CD4-positive, alpha-beta T cell treated with Interleukin-6 for 4 hours (primary cell): ENCODE measurements around the gene TNFSF11.
"Not testable (repeated sequence)": the region's sequence is repeated elsewhere in the genome, so short reads cannot be mapped to it uniquely, and the experiment has no call there.

Experiments
- DNase-seq: peaks from one replicate; pipeline ENCODE4 v3.0.0-alpha.2; 2020; ENCODE audit warnings: mixed read lengths

Gene TNFSF11, protein sequence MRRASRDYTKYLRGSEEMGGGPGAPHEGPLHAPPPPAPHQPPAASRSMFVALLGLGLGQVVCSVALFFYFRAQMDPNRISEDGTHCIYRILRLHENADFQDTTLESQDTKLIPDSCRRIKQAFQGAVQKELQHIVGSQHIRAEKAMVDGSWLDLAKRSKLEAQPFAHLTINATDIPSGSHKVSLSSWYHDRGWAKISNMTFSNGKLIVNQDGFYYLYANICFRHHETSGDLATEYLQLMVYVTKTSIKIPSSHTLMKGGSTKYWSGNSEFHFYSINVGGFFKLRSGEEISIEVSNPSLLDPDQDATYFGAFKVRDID

DNA sequence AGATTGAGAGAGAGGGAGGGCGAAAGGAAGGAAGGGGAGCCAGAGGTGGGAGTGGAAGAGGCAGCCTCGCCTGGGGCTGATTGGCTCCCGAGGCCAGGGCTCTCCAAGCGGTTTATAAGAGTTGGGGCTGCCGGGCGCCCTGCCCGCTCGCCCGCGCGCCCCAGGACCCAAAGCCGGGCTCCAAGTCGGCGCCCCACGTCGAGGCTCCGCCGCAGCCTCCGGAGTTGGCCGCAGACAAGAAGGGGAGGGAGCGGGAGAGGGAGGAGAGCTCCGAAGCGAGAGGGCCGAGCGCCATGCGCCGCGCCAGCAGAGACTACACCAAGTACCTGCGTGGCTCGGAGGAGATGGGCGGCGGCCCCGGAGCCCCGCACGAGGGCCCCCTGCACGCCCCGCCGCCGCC lies at the start of gene TNFSF11:
Gene TNFSF11 (plus strand): TSS at position 142 of the 400 bp plus-strand sequence. CDS start 152 bp downstream, at position 294.
- DNase-seq: peak; percentile 6

DNA sequence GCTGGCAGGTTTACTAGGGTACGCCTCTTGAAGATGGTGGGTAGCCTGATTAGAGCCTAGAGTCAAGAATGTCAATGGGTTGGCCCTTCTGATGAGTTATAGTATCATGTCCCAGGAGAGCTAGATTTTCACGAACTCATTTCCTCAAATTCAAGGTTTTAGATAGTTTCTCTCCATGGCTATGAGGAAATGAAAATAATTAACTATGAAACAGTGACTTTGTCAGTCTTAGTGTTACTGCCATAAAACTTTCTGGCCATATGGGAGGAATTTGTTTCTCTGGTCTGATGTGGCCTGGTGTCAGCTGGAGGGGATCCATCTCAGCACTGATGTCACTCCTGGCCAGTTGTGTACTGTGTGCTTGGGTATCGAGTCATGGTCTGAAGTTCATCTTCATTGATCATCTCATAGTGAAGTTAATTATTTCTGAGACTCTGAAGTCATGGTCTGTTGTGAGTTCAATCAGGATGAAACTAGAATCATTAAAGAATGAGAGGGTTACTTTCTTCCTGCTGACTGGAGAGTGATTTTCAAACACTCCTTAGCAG lies 49.4 kb upstream of the TNFSF11 start:
- no peak for DNase-seq

DNA sequence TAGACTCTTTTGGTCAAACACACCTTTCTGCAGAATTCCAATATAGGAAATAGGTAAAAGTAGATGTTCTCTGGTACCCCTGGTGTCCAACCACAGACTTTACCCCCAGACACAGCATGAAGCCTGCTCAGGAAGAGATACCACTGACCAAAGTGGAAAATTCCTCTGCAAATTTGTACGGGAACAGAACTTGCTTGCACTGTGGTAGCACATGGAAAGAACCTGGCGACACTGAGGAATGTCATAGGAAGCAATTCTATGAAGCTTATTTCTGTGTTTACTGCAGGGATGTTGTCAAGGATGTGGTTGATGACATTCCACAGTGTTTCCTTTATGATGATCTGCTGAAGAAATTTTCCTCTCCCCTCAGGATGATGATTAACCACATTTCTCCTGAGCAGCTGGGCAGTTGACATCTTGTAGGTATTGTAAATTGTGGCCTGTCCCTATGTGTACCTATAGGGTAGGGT lies 48.9 kb upstream of the TNFSF11 start:
- DNase-seq: no peak

DNA sequence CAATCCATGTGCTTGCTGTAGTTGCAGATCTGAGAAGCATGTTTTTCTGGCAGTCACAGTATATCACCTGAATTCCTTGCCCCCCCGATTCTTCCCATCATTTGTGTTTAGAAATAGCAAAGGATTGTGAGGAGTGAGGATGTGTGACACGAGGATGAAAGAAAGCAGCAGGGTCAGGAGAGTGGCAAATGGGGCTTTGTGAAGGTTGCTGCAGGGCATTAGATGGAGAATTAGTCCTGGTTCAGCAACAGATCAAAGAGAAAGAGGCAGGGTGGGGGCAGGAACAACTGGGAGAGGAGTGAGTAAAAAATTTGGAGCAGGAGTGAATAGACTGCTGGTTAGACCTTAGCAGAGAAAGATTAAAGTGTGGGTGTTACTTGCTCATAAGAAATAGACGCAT lies 47.7 kb upstream of the TNFSF11 start:
- DNase-seq: no peak

DNA sequence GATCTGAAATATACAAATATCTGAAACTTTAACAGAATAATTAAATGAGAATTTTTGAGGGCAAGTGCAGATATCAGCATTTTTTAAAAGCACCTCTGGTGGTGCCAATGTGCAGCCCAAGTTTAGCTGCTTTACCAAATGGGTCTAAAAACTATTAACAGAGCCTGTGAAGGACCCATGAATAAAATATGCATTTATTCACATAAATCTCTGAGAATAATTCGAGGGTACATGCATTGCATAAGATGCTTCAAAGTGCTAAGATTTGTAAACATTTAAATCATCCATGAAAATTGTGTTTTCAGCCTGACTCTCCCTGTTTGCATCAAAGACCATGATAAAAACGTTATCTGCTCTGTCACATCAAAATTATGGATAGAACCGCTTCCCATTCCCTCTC lies 47.1 kb upstream of the TNFSF11 start:
- DNase-seq: no peak

DNA sequence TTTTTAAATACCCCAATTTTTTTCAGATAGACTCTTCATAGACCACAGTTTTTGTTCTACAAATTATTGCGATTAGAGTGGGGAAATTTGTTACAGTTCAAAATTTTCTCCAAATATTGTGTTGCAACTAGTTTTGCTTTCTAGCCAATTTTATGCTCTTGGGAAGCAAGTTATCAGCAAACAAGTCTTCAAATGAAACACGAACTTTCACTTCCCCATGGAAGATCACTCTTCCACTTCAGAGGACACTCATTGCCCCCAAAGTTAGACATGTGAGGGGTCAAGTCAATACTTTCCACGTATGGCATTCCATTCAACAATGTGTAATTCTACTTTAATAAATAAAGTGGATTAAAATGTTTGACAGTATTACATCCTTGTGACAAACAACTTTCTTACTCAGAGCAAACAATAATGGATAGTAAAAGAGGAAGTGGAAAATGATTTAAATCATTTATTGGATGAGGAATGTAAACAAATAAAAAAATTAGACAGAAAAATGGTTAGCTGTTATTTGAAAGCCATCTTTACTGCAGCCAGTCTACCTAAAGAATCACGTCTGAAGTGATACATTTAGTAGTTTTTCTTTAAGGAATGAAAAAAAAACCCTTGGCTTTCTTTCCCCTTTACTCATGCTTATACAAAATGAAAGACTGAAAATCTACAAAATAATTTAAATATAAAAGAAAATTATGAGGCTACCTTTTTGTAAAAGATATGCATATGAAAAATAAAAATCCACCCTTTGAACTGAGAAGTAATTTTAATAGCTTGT lies 41.2 kb upstream of the TNFSF11 start:
- DNase-seq: no peak

DNA sequence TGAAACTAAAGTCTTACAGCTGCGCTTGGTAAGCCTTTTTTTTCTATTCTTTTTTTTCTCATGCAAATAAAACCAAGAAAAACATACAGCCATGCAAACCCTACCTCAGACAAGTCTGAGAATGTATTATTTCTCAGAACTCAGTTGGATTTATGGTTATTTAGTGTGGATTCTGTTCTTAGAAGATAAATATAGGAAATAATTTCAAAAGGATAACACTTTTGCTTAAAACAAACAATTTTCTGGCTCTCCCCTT lies 40.7 kb upstream of the TNFSF11 start:
- no peak for DNase-seq

DNA sequence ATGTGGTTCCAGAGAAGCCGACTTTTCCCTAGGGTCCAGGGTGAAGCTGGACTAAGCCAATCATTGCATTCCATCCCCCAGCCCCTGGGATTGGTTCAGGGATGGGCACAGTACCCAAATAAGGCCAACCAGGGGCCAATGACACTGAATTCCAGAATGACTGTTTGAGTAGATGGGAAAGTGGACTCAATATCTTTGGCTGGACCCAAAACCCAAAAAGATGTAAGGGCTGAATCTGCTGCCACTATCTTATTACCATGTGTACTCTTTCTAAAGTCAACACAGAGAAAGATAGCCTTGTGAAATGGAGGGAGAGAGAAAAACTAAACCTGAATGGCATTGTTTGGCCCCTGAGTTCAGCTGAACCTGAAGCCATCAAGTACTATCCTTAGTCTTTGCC lies 39.2 kb upstream of the TNFSF11 start:
- no peak for DNase-seq

DNA sequence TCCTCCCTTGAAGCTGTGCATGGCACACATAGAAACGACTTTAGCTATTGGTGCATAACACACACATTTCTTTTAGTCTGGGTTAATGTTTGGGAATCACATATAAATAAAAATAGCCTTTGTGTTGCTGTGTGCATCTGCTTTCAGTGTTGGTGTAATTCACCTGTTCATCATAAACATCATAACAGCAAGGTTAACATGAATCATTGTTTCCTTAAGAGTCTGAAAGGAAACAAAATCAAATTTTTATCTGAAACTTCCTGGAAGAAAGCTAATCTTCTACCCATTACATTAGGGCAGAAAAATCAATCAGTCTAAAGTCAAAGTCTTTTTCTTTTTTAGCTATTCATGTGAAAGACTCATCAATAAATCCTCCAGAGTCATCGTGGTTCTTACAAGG lies 35.0 kb upstream of the TNFSF11 start:
- DNase-seq: no peak

DNA sequence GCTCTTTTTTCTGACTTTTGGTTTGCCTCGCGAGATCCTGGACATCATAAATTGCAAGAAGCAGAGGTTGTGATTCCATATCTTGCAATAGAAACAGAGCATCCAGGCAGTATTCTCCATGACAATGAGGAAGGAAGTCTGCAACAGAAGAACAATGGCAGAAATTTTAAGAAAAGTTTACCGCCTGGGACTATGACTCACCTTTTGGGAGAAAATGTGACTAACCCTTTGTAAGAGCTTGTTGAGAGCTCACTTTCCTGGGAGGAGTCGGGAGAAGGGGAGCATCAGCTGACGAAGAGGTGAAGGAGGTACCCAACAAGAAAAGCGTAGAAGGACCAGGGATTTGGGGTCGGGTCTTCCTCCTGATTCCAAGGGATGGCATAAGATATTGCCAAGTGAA lies 34.3 kb upstream of the TNFSF11 start:
- no peak for DNase-seq

DNA sequence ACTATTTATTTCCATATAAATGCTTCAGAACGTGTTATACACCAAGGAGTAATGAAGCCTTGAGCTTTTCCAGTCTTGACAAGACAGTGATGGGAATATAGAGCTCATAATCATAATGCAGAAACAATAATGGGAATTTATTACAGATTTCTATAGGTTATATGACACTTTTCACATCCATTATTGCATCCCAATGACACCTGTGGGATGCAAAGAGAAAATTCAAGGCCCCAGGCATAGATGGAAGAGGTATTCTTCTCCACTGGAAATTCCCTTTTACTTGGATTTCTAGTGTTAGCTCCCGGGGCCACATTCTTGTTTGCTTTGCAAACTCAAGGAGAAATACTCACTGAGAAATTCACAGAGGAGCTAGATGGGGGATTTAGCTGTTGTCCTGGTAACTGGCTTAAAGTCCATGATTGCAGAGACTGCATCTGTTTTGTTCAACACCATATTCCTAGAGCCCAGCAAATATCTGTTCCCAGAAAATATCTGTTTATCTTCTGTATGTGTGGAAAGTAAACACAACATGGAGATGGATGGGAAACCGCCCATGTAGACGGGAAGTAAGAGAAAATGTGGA lies 30.6 kb upstream of the TNFSF11 start:
- no peak for DNase-seq

DNA sequence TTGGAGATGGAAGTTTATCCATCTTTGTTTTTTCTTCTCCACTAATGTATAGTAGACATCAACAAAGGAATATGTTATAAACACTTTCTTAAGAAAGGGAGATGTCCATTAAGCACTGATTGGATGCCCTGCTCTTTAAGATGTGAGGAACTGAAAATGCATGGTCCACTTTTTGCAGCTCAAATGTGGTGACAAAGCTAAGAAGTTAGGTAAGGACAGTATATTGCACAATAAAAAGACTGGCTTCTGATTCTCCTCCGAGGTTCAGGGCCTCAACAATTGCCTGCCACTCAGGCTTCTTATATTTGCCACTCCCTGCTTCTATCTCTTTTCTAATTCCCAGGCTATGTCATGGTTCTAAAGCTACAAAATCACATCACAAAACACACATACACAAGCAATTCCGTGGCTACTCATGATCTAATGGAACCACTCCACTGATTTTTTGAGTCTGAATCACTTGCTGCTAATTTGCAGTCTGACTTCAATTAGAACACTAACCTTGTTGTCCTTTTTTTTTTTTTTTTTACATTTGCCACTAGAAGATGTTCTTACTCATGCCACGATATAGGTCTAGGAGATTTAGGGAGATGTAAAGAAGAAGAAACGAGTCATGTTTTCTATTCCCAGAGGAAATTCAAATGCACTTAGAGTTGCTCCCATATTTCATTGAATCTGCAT lies 29.6 kb upstream of the TNFSF11 start:
- DNase-seq: no peak

DNA sequence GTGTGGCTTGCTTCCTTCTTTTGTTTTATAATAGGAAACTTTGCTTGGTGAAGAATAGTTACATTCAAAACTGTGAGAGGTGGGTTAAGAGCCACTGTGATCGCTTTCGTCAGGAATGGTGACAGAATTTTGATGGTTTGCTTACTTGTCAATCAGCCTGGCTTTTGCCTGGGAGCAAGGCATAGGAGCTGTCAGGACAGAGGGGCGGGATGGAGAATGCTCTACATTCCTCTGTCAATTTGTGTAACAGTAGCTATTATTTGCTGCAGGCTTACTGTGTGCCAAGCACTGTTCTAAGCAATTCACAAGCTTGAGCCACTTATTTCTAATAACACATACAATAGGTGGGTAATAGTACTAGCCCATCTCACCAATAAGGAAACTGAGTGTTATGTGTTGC lies 28.1 kb upstream of the TNFSF11 start:
- DNase-seq: no peak

DNA sequence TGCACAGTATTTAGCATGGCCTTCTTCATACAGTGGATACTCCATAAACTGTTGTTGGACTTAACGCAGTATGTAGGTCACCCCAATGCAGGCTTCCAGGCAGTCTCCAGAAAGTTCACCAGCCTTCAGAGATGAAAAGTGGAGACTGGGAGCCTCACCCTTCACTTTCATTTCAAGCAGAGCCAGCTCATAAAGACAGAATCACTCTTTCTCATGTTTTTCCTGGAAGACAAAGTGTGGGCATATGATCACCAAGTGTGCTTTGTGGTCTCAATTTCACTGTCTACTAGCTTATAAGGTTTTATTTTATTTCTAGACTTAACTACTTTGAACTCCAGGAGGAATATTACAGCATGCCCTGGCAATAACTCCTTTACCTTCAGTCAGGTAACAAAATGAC lies 26.3 kb upstream of the TNFSF11 start:
- DNase-seq: no peak

DNA sequence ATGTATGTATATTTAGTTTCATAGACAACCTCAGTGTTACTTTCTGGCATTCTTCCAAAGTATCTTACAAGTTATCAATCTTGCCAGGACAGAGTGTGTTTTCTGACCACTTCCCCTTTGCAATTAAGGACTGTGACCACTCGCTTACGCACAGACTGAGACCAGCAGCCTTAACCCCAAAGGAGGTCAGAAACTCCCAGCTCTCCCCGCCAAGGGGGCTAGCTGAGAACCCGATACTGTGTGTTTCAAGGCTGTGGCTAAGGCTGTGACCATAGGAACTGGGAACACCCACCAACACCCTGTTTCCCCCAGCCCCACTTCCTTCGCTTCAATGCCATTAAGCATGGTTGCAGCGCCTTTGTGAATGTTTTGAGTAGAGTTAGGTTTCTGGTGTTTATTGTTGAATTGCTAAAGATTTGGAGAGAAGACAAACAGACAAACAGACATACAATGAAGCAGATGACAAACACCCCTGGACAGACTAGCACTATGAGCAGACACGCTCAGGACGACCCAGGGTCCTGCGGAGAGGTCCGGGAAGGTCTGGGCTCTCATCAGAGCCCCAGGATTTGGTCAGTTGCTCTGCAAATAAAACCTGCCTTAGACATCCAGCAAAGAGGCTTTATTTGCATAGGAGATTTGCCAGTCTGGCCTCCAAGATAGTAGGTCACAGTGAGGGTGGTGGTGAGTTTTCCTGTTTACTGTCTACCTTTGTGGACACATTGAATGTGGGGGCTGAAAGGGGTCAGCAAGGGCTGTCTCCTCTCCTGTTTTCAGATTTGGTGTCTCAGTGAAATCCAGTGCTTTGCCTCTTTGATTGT lies 25.0 kb upstream of the TNFSF11 start:
- no peak for DNase-seq

DNA sequence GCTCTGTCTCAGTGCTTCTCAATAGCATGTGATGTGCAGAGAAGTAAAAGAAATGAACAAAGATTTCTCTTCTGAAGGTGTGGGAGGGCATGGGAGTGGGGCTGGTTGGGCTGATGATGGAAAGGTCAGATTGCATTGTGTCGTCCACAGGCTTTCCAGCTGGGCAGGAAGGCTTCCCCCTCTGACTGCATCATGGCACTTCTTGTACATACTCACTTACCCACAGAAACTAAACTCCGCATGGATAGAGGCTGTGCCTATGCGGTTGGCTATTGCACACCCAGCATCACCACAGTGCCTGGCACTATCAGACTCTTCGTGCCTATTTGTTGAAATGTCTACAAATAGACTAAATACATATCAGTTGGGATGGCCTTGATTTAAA lies 24.4 kb upstream of the TNFSF11 start:
- no peak for DNase-seq

DNA sequence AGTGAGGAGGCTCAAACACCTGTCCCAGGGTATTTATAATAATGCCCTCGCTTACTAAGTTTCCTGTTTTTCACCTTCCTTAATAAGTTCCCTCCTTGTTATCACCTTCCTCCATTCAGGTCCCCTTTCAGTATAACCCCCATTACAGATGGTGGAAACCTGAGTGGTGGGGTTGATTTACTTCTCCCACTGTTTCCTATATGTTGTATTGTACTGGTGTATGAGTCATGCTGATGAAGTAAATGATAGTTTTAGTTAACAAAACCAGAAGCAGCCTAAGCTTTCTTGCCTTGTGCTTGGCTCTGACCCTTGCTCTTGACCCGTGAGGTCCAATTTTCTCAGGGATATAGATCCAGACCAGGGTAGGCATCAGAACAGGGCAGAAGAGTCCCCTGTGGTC lies 22.3 kb upstream of the TNFSF11 start:
- DNase-seq: no peak

DNA sequence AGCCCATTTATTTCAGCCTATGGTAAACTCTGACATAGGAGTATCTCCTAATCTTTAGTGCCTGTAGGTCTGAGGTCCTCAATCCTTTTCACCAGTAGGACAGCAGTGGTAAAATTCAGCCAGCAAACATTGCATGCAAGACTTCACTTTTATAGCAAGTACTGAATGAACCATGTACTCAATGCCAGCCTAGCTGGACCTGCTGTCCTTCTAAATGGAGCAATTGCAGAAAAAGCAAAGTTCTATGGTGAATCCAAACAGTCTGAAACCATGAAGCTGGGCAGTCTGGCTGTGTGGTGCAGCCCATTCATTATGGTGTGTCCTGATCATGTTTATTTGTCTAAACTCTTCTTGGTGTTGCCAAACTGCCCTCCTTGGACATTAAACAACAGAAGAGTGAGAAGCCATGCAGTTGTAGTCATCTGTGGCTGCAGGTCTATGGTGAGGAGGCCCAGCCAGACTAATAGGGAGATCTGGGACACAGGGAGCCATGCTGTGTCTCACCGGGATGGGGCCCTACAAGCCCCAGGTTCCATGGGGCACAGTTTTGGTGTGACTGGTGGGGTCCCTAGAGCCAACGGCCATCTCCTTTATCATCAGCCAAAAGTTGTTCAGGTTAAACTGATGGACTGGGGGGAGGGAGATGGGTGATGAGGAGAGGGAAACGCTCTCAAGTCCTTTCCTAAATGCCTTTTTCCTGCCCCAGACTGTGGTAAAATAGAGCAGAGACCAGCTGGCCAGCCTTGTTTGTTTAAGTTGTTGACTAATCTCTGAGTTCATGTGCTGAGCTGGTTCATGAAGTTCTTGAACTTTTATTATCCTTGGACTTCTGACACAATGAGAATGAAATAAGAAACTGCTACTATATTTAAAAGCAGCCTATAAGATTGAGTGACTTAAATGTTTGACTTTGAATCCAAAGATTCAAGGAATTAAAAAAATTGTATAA lies 20.6 kb upstream of the TNFSF11 start:
- DNase-seq: no peak

DNA sequence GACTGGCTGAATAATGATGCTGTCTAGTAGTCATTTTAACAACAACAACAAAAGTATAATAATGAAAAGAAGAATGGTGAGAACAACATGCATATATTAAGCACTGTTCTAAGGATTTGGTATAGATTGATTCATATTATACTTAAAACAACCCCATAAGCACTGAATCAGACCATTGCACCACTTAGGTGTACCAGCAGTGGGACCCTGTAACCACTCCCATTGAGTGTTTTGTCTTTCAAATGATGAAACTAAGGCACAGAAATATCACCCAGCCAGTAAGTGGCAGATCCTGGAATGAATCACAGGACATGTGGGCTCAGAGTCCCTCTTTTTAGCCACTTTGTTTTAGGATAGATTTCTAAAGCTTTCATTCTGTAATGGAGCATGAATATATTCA lies 14.9 kb upstream of the TNFSF11 start:
- no peak for DNase-seq

DNA sequence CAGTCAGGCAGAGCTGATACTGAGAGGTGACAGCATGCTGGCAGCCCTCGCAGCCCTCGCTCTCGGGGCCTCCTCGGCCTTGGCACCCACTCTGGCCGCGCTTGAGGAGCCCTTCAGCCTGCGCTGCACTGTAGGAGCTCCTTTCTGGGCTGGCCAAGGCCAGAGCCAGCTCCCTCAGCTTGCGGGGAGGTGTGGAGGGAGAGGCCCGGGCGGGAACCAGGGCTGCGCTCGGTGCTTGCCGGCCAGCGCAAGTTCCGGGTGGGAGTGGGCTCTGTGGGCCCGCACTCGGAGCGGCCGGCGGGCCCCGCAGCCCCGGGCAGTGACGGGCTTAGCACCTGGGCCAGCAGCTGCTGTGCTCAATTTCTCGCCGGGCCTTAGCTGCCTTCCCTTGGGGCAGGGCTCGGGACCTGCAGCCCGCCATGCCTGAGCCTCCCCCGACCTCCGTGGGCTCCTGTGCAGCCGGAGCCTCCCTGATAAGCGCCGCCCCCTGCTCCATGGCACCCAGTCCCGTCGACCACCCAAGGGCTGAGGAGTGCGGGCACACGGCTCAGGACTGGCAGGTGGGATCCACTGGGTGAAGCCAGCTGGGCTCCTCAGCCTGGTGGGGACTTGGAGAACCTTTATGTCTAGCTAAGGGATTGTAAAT lies 14.3 kb upstream of the TNFSF11 start:
- not testable (repeated sequence) for DNase-seq

DNA sequence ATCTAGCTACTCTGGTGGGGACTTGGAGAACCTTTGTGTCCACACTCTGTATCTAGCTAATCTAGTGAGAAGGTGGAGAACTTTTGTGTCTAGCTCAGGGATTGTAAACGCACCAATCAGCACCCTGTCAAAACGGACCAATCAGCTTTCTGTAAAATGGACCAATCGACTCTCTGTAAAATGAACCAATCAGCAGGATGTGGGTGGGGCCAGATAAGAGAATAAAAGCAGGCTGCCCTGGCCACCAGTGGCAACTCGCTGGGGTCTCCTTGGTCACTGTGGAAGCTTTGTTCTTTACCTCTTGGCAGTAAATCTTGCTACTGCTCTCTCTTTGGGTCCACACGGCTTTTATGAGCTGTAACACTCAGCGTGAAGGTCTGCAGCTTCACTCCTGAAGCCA lies 13.6 kb upstream of the TNFSF11 start:
- not testable (repeated sequence) for DNase-seq
